IMR-90 (cell line): ENCODE measurements around the gene HSFX4. TPM values are rescaled to one million over a fixed set of nuclear protein-coding genes. Genes with fewer than 3 reads are reported as not detected.

Source experiments
- ATAC-seq: fragments of 200-7000 bp; cut with Tn5 transposase; 2 replicates; pipeline ENCODE4 v1.9.1; 2020; ENCODE audit warnings: low read depth, mild to moderate bottlenecking, moderate library complexity
- BruUV-seq: library from RNA; stranded (reverse); fragments of 400-500 nt; replicated peaks from 2 replicates; lab custom pipeline; 2021; lab: Mats Ljungman, UMichigan
- CTCF ChIA-PET: fragments of 300-600 bp; formaldehyde crosslinking; extraction: SDS; loops from one replicate; lab custom pipeline; 2021; ENCODE audit warnings: antibody characterized with exemption; lab: Yijun Ruan, JAX
- POLR2A ChIA-PET: fragments of 300-600 bp; sonication (Branson Sonifier 250); formaldehyde crosslinking; loops from one replicate; lab custom pipeline; 2022; ENCODE audit warnings: antibody characterized with exemption; ENCODE audit not compliant: unreplicated experiment; lab: Charles Lee
- DNase-seq: peaks from one replicate; pipeline ENCODE4 v3.0.0; 2013
- H2AFZ ChIP-seq: replicated peaks from 2 replicates; pipeline ENCODE3; 2013; ENCODE audit warnings: low read length, mild to moderate bottlenecking; ENCODE audit not compliant: poor library complexity
- H2AK5ac ChIP-seq: 2 replicates; pipeline ENCODE4 v1.6.1; 2013; ENCODE audit warnings: low read depth, low read length, inconsistent platforms
- H2AK9ac ChIP-seq: replicated peaks from 2 replicates; pipeline ENCODE3; 2013; ENCODE audit warnings: mild to moderate bottlenecking, low read depth, low read length, moderate library complexity; ENCODE audit not compliant: poor library complexity
- H2BK120ac ChIP-seq: 2 replicates; pipeline ENCODE4 v1.6.1; 2013; ENCODE audit warnings: low read depth, low read length, inconsistent platforms
- H2BK15ac ChIP-seq: 3 replicates; pipeline ENCODE4 v1.6.1; 2013; ENCODE audit warnings: low read depth, low read length, inconsistent platforms
- H2BK20ac ChIP-seq: 2 replicates; pipeline ENCODE4 v1.6.1; 2013; ENCODE audit warnings: low read depth, mild to moderate bottlenecking, inconsistent platforms, low read length, moderate library complexity
- H2BK5ac ChIP-seq: 2 replicates; pipeline ENCODE4 v1.6.1; 2013; ENCODE audit warnings: mild to moderate bottlenecking, low read depth, low read length, inconsistent platforms; ENCODE audit not compliant: poor library complexity, severe bottlenecking
- H3K14ac ChIP-seq: replicated peaks from 2 replicates; pipeline ENCODE4 v1.6.1; 2013; ENCODE audit warnings: low read depth, low read length, inconsistent platforms
- H3K18ac ChIP-seq: 2 replicates; pipeline ENCODE4 v1.6.1; 2013; ENCODE audit warnings: low read depth, low read length, control low read depth
- H3K23ac ChIP-seq: 2 replicates; pipeline ENCODE4 v1.6.1; 2013; ENCODE audit warnings: low read depth, low read length, inconsistent platforms
- H3K27ac ChIP-seq: 2 replicates; pipeline ENCODE4 v1.5.1; 2013; ENCODE audit warnings: mild to moderate bottlenecking, control low read depth, low read length; ENCODE audit not compliant: insufficient read depth
- H3K27me3 ChIP-seq: 2 replicates; pipeline ENCODE4 v1.6.1; 2013; ENCODE audit warnings: low read length; ENCODE audit not compliant: control insufficient read depth, insufficient read depth
- H3K36me3 ChIP-seq: 2 replicates; pipeline ENCODE4 v1.6.1; 2013; ENCODE audit warnings: low read length, mixed read lengths; ENCODE audit not compliant: control insufficient read depth, insufficient read depth
- H3K4ac ChIP-seq: 2 replicates; pipeline ENCODE4 v1.6.1; 2013; ENCODE audit warnings: low read depth, low read length, inconsistent platforms
- H3K4me1 ChIP-seq: 2 replicates; pipeline ENCODE4 v1.6.1; 2013; ENCODE audit warnings: low read length, mixed read lengths; ENCODE audit not compliant: control insufficient read depth, insufficient read depth
- H3K4me2 ChIP-seq: 2 replicates; pipeline ENCODE4 v1.6.1; 2013; ENCODE audit warnings: low read depth, mild to moderate bottlenecking, control low read depth, low read length, moderate library complexity
- H3K4me3 ChIP-seq: 2 replicates; pipeline ENCODE4 v1.5.1; 2013; ENCODE audit warnings: low read depth, mild to moderate bottlenecking, control low read depth, low read length, moderate library complexity; ENCODE audit not compliant: insufficient read depth
- H3K56ac ChIP-seq: 2 replicates; pipeline ENCODE4 v1.6.1; 2013; ENCODE audit warnings: low read length, inconsistent platforms; ENCODE audit not compliant: insufficient read depth; ENCODE audit errors: extremely low read depth
- H3K79me1 ChIP-seq, 2 experiments: 2 replicates each; pipeline ENCODE4 v1.6.1; 2013; ENCODE audit warnings: low read length in 2 of 2, inconsistent platforms in 1 of 2, low read depth in 1 of 2
- H3K9ac ChIP-seq: 2 replicates; pipeline ENCODE4 v1.6.1; 2013; ENCODE audit warnings: low read depth, low read length, control low read depth
- H3K9me1 ChIP-seq: 2 replicates; pipeline ENCODE4 v1.6.1; 2013; ENCODE audit warnings: low read length, inconsistent platforms; ENCODE audit not compliant: insufficient read depth
- H3K9me3 ChIP-seq: 2 replicates; pipeline ENCODE4 v1.6.1; 2013; ENCODE audit warnings: low read length; ENCODE audit not compliant: control insufficient read depth, insufficient read depth
- H4K20me1 ChIP-seq: 2 replicates; pipeline ENCODE4 v1.6.1; 2013; ENCODE audit warnings: low read length, inconsistent platforms; ENCODE audit not compliant: insufficient read depth
- H4K5ac ChIP-seq: 2 replicates; pipeline ENCODE4 v1.6.1; 2013; ENCODE audit warnings: mild to moderate bottlenecking, low read depth, low read length, control low read depth
- H4K8ac ChIP-seq, 2 experiments: 2 replicates each; pipeline ENCODE4 v1.6.1; 2013; ENCODE audit warnings: low read depth in 2 of 2, low read length in 2 of 2, control low read depth in 1 of 2, inconsistent platforms in 1 of 2
- H4K91ac ChIP-seq: 2 replicates; pipeline ENCODE4 v1.6.1; 2013; ENCODE audit warnings: low read depth, low read length, inconsistent platforms; ENCODE audit not compliant: insufficient read depth
- BHLHE40 ChIP-seq: fragments of 150-350 bp; IDR thresholded peaks from 2 replicates; pipeline ENCODE4 v1.6.1; 2016; ENCODE audit warnings: mild to moderate bottlenecking, low read depth, low read length
- FOS ChIP-seq: fragments of 150-350 bp; IDR thresholded peaks from 2 replicates; pipeline ENCODE4 v1.6.1; 2016; ENCODE audit warnings: low read depth, low read length
- WGBS, 2 experiments: methylation state at CpG; one replicate each; pipeline versions ENCODE4 v1.1.5 to v1.1.7; 2013; ENCODE audit warnings: missing lambda C conversion rate in 2 of 2; ENCODE audit not compliant: insufficient read length in 1 of 2; ENCODE audit errors: extremely low coverage in 2 of 2; 5-methylcytosine and 5-hydroxymethylcytosine counted together
- dilution Hi-C: fragments of 300-500 bp; cut with HindIII; formaldehyde crosslinking; loops from one replicate; pipeline ENCODE4 v1.14.3; 2018; ENCODE audit warnings: low sequenced_read_pairs; ENCODE audit not compliant: unreplicated experiment
- in situ Hi-C: fragments of 300-500 bp; cut with MboI; formaldehyde crosslinking; loops from 3 replicates; pipeline ENCODE4 v1.14.3; 2019; ENCODE audit warnings: low sequenced_read_pairs, inconsistent platforms, mixed read lengths
- intact Hi-C: fragments of 100-400 bp; cut with micrococcal nuclease; formaldehyde crosslinking; loops from 2 replicates; pipeline ENCODE4 v1.10.0; 2022
- polyA plus RNA-seq, 3 experiments: library from polyadenylated mRNA; depleted of rRNA; stranded (reverse); fragments of >200 nt; gene quantifications; 2 replicates each; pipeline ENCODE4 v1.2.3, GENCODE V29; 2012; ENCODE audit warnings: low replicate concordance in 1 of 3
- total RNA-seq: library from RNA; depleted of rRNA; stranded (reverse); fragments of >200 nt; gene quantifications from 2 replicates; pipeline ENCODE4 v1.2.3, GENCODE V29; 2012

Gene HSFX4
- total and polyA plus RNA-seq, 2 of the 4 experiments (the other 2 are of a cell fraction): not detected

- Histone ChIP-seq H3K9me3 (no peaks in the 10 kb centered on the region), H3K4ac (no peak overlapping the region), H2BK15ac (no peak overlapping the region), H2AK5ac (no peak overlapping the region), H2AK9ac (no peak overlapping the region), H3K27me3 (no peaks in the 10 kb centered on the region), H3K9me1 (no peaks in the 10 kb centered on the region; the same call in 1 of the 2 replicates), H3K4me2 (no peak overlapping the region), H2AFZ (no peak overlapping the region), H3K4me3 (no peak overlapping the region), H3K4me1 (no peaks in the 10 kb centered on the region), H3K14ac (no peak overlapping the region), H3K36me3 (no peaks in the 10 kb centered on the region), H4K8ac (no peak overlapping the region), H2BK20ac (no peak overlapping the region), H3K9ac (no peak overlapping the region), H3K23ac (no peak overlapping the region), H4K5ac (no peak overlapping the region), H3K18ac (no peak overlapping the region), H3K27ac (no peak overlapping the region), H4K91ac (no peak overlapping the region), H2BK120ac (no peak overlapping the region), H3K79me1 (no peaks in the 10 kb centered on the region), H4K20me1 (no peaks in the 10 kb centered on the region), H2BK5ac (no peak overlapping the region), H3K56ac (no peak overlapping the region)
- ChIA-PET CTCF (no interaction called here), POLR2A (no interaction called here)
- dilution Hi-C loops: no loop called here
- WGBS, 2 experiments: no CpG with 5 or more reads among the region's 9 CpGs
- intact Hi-C loops: no loop called here
- no peak for ATAC-seq
- no TSS peak for BruUV-seq
- TF ChIP-seq FOS: no peak
- TF ChIP-seq BHLHE40: no peak
- DNase-seq: no peak
- in situ Hi-C loops: no loop called here
Observed at GRCh38 chrX:149910178-149910695, 19.1 kb upstream of the HSFX4 start.
